Measurements from ENCODE around the gene C1orf105.

- TF ChIP-seq CTCF (IDR thresholded peaks at IDR 0.05; ENCODE audit: low read depth, low read length, missing input control) (no peak), TAF1 (conservative IDR thresholded peaks at IDR 0.05) (no peak), MAX (IDR thresholded peaks at IDR 0.05) (no peak), SP1 (IDR thresholded peaks at IDR 0.05) (no peak), ATF3 (IDR thresholded peaks at IDR 0.05) (no peak), FOXA1 (IDR thresholded peaks at IDR 0.05) (no peak), REST (IDR thresholded peaks at IDR 0.05) (no peak), JUND (IDR thresholded peaks at IDR 0.05) (no peak), RAD21 (IDR thresholded peaks at IDR 0.05) (no peak), FOXA2 (IDR thresholded peaks at IDR 0.05) (no peak), YY1 (IDR thresholded peaks at IDR 0.05) (no peak), GABPA (IDR thresholded peaks at IDR 0.05 in 1 of 2, conservative IDR thresholded peaks at IDR 0.05 in 1 of 2) (no peak), RXRA (IDR thresholded peaks at IDR 0.05) (no peak)
These were observed 47.8 kb downstream of the C1orf105 start for GRCh38 chr1:172468296-172468695.
